ENCODE results near the gene TSC2. TPM values are rescaled to one million over a fixed set of nuclear protein-coding genes. Genes with fewer than 3 reads are reported as not detected.
A peak's percentile ranks its signal among the peaks of the same experiment; 100 is the strongest.
"Not testable (repeated sequence)": the region's sequence is repeated elsewhere in the genome, so short reads cannot be mapped to it uniquely, and the experiment has no call there.

Gene TSC2
- total RNA-seq, 2 donors from 2014 or later = 42.4 to 43.2 TPM

DNA sequence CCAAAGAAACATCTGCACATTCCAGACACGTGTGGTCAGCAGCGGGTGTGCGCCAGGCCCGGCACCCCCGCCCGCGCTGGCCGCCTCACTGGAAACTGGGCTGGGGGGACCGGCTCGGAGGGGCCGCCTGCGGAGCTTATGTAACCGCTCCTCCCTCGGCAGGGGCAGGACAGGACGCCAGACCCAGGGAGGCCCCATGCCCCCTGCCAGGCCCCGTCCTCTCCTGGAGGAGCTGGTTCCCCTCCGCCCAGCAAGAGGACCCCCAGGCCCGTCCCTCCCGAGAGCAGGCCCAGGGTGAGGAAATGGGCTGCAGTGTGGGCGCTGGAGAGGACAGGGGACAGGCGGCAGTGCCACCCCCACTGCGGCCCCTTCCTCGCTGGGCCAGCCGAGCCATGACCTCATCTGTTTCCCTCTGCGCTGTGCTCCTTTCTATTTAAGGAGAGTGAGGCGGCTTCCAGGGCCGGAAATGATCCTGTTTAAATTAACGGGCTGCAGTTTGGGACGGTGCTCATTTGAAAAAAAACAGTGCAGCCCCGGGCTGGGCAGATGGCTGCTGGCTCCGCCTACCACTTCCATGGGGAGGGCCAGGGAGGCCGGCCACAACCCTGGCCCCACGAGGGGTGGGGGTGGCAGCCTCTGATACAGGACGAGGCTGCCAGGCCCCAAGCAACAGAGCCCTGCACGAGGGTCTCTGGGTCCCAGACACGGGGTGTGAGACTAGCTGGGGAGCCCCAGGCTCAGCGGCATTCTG lies 77.1 kb downstream of the TSC2 start:
- H3K27ac ChIP-seq = peak overlapping the region; percentile 94 to 95
- H3K9me3 ChIP-seq, H3K27me3 ChIP-seq, H3K36me3 ChIP-seq: not testable (repeated sequence)
- H3K4me3 ChIP-seq = peak overlapping the region; percentile 22 to 41
- DNase-seq (ENCODE audit: low spot score) = peak; percentile 86
- peaks cover 0 to 70% of the 10 kb centered on the region in 2 donors for H3K4me1 ChIP-seq

DNA sequence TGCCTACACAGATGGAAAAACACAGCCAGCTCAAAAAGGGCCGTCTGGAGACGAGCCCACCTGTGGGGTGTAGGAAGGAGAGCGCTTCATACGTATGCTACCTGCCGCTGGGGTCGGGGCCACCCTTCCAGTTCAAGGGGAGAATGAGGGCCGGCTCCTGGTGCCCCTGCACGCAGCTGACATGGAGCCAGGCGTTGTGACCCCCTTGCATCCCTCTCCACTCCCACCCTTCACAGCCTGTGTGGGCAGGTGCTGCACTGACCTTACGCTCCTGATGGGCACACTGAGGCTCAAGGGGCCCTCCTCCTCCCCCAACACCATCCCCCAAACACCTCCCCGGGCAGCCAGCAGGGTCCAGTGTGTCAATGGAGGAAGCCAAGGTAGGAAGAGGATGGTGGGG lies 77.8 kb downstream of the TSC2 start:
- H3K9me3 ChIP-seq; H3K36me3 ChIP-seq; DNase-seq (ENCODE audit: low spot score); H3K27me3 ChIP-seq: not testable (repeated sequence)
- Histone ChIP-seq H3K4me3 (peak overlapping the region; percentile 22 to 41), H3K4me1 (peaks cover 0 to 77% of the 10 kb centered on the region in 2 donors), H3K27ac (peak overlapping the region; percentile 94 to 95)

DNA sequence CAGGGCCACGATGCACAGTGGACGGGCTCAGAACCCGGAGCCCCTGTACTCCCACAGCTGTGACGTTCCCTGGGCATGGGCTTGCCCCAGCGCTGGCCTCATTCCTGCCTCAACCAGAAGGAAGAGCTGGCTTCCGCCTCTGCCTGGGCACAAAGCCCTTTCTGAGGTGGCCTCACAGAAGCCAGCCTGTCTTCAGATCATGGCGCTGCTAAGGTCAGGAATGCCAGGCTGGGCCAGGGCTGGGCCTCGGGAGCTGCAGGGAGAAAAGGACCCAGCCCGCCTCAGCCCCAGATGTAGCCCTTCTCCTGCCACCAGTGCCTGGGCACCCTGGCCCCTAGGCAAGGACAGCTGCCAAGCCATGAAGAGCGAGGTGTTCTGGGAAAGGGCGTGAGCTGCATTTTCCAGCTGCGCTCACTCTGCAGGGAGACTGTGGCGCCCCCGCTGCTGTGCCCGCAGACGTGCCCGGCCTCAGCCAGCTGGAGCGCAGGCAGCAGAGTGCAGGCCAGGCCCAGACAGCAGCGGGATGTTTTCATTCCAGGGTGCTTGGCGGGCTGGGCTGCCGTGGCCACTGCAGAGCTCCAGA lies 78.5 kb downstream of the TSC2 start:
- Histone ChIP-seq H3K27ac (peak overlapping the region; percentile 94 to 95), H3K4me3 (peak overlapping the region in 1 of 2 donors; percentile 41), H3K4me1 (peaks cover 0 to 78% of the 10 kb centered on the region in 2 donors)
- not testable (repeated sequence) for H3K9me3 ChIP-seq; H3K27me3 ChIP-seq; DNase-seq (ENCODE audit: low spot score); H3K36me3 ChIP-seq

DNA sequence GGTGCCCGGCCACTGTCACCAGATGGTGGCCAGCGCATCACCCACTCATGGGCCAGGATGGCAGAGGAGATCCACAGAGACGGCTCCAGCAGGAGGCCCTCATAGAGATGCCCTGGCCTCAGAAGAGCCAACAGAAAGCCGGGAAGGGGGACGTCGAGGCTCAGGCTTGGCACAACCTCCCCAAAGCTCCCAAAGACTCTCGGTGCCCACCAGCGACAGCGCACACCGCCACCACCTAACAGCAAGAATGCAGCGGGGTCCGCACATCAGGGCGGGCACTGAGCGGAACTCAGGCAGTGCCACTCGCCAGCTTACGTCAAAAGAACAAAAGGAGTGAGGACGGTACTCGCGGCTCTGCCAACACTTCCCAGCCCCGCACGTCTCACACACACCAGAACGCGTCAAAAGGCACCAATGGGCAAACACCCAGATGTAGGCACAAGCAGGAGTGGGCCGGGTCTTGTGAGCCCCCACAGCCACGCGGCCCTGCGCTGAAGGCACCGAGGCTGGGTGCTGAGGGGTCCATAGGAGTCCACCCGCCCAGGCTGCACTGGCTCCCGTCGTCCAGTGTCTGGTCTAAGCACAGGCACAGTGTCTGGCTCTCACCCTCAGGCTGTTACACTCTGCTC lies 79.3 kb downstream of the TSC2 start:
- not testable (repeated sequence) for H3K4me3 ChIP-seq

DNA sequence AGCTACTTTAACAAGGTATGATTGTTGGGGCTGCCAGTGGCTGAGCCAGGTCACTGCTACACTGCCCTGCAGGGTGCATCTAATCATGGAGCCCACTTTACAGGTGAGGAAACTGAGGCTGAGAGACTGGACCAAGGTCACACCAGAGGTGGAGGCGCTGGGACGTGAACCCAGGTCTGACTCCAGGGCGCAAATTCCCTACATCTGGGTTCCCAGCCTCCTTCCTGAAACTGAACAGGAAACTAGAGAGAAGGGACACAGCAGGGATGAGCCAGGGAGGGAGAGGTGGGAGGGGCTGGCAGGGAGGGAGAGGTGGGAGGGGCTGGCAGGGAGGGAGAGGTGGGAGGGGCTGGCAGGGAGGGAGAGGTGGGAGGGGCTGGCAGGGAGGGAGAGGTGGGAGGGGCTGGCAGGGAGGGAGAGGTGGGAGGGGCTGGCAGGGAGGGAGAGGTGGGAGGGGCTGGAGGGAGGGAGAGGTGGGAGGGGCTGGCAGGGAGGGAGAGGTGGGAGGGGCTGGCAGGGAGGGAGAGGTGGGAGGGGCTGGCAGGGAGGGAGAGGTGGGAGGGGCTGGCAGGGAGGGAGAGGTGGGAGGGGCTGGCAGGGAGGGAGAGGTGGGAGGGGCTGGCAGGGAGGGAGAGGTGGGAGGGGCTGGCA lies 80.0 kb downstream of the TSC2 start:
- Histone ChIP-seq H3K27ac (peak overlapping the region; percentile 94 to 95), H3K4me1 (peaks cover 0 to 66% of the 10 kb centered on the region in 2 donors)
- not testable (repeated sequence) for H3K36me3 ChIP-seq; H3K27me3 ChIP-seq; H3K9me3 ChIP-seq; DNase-seq (ENCODE audit: low spot score); H3K4me3 ChIP-seq

More for the DNA sequence above, 79.3 kb downstream of the TSC2 start:
- H3K9me3 ChIP-seq; DNase-seq (ENCODE audit: low spot score); H3K36me3 ChIP-seq; H3K27me3 ChIP-seq: not testable (repeated sequence)
- H3K4me1 ChIP-seq = peaks cover 0 to 72% of the 10 kb centered on the region in 2 donors
- peak overlapping the region; percentile 94 to 95 for H3K27ac ChIP-seq

DNA sequence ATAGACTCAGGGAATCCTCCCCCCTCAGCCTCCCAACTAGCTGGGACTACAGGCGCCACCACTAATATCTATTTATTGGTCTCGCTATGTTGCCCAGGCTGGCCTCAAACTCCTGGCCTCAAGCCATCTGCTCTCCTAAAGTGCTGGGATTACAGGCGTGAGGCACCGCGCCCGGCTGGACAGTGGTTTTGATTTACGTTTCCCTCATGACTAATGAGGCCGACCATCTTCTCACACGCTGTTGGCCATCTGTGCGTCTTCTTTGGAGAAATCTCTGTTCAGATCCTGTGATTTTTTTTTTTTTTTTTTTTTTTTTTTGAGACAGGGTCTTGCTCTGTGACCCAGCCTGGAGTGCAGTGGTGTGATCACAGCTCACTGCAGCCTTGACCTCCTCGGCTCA lies 81.5 kb downstream of the TSC2 start:
- not testable (repeated sequence) for H3K27me3 ChIP-seq; H3K9me3 ChIP-seq; H3K36me3 ChIP-seq; H3K4me3 ChIP-seq; DNase-seq (ENCODE audit: low spot score)
- Histone ChIP-seq H3K4me1 (peaks cover 0 to 57% of the 10 kb centered on the region in 2 donors), H3K27ac (peak overlapping the region in 1 of 2 donors; percentile 51)

DNA sequence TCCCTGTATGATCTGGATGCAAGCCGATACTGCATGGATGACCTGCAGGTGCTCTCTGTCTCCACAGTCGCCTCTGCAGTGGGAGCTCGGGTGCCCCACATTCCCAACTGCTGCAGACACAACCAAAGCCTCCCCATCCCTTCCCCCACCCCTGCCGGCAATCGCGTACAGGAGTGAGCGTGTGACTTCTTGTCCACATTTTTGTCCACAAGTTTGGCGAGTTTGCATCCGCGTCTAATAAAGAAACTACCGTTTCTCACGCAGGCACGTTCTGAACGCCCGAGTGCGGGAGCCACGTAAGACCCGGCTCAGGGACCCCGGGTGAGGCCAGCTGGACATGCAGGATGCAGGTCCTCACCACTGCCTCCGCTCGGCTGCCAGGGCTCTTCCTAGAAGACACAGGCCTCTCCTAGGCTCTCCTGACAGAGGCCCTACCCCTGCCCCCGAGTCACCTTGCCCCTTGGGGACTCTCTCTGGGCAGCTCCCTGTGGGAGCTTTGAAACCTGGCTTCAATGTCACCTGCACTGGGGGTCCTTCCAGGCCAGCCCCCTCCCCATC lies 82.2 kb downstream of the TSC2 start:
- H3K27me3 ChIP-seq; H3K9me3 ChIP-seq; H3K4me3 ChIP-seq; H3K27ac ChIP-seq; DNase-seq (ENCODE audit: low spot score); H3K36me3 ChIP-seq: not testable (repeated sequence)
- peaks cover 0 to 50% of the 10 kb centered on the region in 2 donors for H3K4me1 ChIP-seq

DNA sequence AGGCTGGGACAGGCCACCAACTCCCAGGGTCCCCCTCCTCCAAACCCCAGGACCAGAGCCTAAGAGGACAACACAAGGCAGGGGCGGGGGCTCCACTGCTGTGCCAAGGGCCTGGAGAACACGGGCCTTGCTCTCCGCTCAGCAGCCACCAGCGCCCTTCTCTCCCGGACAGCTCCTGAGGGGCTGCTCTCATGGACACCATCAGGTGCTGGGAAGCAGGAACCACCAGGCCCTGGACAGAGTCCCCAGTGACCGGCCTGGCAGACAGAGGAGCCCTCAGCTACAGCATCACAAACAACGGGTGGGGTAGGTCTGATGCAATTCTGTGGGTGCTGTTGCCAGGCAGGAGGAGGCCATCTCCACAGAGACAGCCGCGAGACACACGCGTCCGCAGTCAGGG lies 86.0 kb downstream of the TSC2 start:
- H3K27ac ChIP-seq = peak overlapping the region; percentile 39 to 66
- H3K4me3 ChIP-seq = peak overlapping the region in 1 of 2 donors; percentile 19
- H3K9me3 ChIP-seq; H3K36me3 ChIP-seq; H3K27me3 ChIP-seq; DNase-seq (ENCODE audit: low spot score): not testable (repeated sequence)
- peaks cover 0 to 21% of the 10 kb centered on the region in 2 donors for H3K4me1 ChIP-seq

DNA sequence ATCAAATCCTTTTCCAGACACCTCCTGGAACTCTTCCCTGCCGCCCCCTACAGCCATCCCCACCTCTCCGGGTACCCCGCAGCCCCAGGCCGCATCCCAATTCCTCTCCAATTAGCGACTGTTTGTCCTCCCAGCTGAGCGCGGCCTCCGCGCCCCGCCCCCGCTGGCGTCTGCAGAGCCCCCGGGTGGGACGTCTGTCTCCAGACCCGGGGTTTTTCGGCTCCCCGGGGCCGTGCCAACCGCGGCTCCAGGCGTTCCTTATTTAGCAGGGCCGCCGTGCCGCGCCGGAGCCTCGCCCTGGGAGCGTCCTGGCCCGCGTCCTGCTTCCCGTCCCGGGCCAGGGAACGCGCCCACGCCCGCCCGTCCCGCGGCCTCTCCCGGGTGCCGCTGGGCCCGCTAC lies 87.3 kb downstream of the TSC2 start:
- not testable (repeated sequence) for DNase-seq (ENCODE audit: low spot score); H3K27me3 ChIP-seq; H3K36me3 ChIP-seq; H3K9me3 ChIP-seq
- Histone ChIP-seq H3K27ac (peak overlapping the region; percentile 78 to 82), H3K4me1 (peaks cover 0 to 17% of the 10 kb centered on the region in 2 donors), H3K4me3 (peak overlapping the region; percentile 54 to 62)

DNA sequence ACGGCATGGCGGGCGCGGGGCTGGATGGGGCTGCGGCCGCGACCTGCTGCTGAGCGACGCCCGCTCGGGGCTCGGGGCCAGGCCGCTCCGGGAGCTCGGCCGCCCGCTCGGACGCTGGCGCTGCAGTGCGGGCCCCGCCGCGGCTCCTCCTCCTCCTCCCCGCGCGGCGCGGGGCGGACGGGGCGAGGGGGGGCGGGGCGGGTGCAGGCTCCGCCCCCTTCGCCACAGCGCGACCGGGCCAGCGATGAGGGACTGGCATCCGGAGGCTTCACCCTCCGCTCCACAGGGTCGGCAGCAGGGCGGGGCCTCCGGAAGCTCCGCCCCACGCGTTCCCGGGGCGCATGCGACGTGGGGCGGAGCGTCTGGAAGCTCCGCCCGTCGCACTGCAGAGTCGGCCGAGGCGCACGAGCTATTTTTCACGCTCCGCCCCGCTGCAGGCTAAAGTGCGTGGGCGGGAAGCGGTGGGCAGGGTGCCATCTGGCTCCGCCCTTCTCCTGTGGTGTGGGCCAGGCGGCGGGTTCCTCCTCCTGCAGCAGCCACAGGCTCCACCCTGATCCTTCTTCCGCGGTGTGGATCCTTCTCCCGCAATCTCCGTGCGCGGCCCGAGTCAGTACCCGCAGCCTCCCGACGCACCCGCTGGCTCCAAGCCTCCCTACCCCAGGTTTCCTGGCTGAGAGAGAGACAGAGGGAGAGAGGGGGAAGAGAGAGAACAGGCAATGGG lies 88.1 kb downstream of the TSC2 start, which contains the start of gene PKD1:
PKD1 (minus strand) TSS at position 129 of the 721 bp plus-strand sequence. CDS start 209 bp downstream, outside the sequence.
- H3K4me1 ChIP-seq = peaks cover 0 to 11% of the 10 kb centered on the region in 2 donors
- not testable (repeated sequence) for H3K36me3 ChIP-seq, H3K27me3 ChIP-seq, H3K9me3 ChIP-seq
- peak within 1 kb of the TSS; percentile 54 to 62 for H3K4me3 ChIP-seq
- DNase-seq (ENCODE audit: low spot score) = peak; percentile 96
- H3K27ac ChIP-seq = peak within 1 kb of the TSS; percentile 78 to 82

MicroRNAs within 50 kb of the gene (microRNA counts, 767-probe panel; counts per million panel counts)
- microRNA hsa-miR-1225-3p = 0 to 1,434 counts per million in 2 donors
- 0 to 31.0 counts per million in 2 donors for microRNA hsa-miR-1225-5p
- 0 to 31.0 counts per million in 2 donors for microRNA hsa-miR-3180
- microRNA hsa-miR-4516 = 0 to 2,387 counts per million in 2 donors

Small RNA genes within 50 kb of the gene (microRNA-seq; reads per million reads assigned to microRNA genes)
- 0 to 0.71 reads per million in 2 donors for gene MIR1225 (ENCODE audit: borderline number of aligned reads in 2 of 2, borderline replicate concordance in 1 of 2)
- gene MIR3180-5 (ENCODE audit: borderline number of aligned reads in 2 of 2, borderline replicate concordance in 1 of 2) = 0 reads per million in 2 donors
- 0 reads per million in 2 donors for gene MIR4516 (ENCODE audit: borderline number of aligned reads in 2 of 2, borderline replicate concordance in 1 of 2)
- 0 reads per million in 2 donors for gene MIR6511B1 (ENCODE audit: borderline number of aligned reads in 2 of 2, borderline replicate concordance in 1 of 2)

Other genes starting within 250 kb of the TSC2 start
- 100 to 1,000 TPM; 208 to 227 TPM for gene HAGH, start 221.2 kb upstream of the TSC2 start, total RNA-seq
- gene FAHD1, start 220.8 kb upstream of the TSC2 start, total RNA-seq = 10 to 100 TPM; 35.8 to 59.3 TPM
- not detected for gene MEIOB, start 175.8 kb upstream of the TSC2 start, total RNA-seq
- gene HS3ST6, start 129.6 kb upstream of the TSC2 start, total RNA-seq = not detected
- 10 to 100 TPM; 13.7 to 21.9 TPM for gene MSRB1, start 104.8 kb upstream of the TSC2 start, total RNA-seq
- 10 to 100 TPM; 12.3 to 74.0 TPM for gene RPL3L, start 93.3 kb upstream of the TSC2 start, total RNA-seq
- 1,000 to 10,000 TPM in 1 of 2 donors, 100 to 1,000 TPM in 1; 583 to 1,046 TPM for gene NDUFB10, start 88.4 kb upstream of the TSC2 start, total RNA-seq
- 1,000 to 10,000 TPM in 1 of 2 donors, 100 to 1,000 TPM in 1; 782 to 1,247 TPM for gene RPS2, start 83.2 kb upstream of the TSC2 start, total RNA-seq
- not detected for gene RNF151, start 81.1 kb upstream of the TSC2 start, total RNA-seq
- gene TBL3, start 75.9 kb upstream of the TSC2 start, total RNA-seq = 10 to 100 TPM; 22.4 to 35.6 TPM
- gene NOXO1, start 66.5 kb upstream of the TSC2 start, total RNA-seq = under 1 TPM in 1 of 2 donors, not detected in 1; 0.30 TPM
- 10 to 100 TPM; 11.9 to 12.6 TPM for gene GFER, start 63.8 kb upstream of the TSC2 start, total RNA-seq
- 1 to 10 TPM in 1 of 2 donors, under 1 TPM in 1; 0.52 to 2.1 TPM for gene SYNGR3, start 58.0 kb upstream of the TSC2 start, total RNA-seq
- 10 to 100 TPM; 11.4 to 19.9 TPM for gene ZNF598, start 38.2 kb upstream of the TSC2 start, total RNA-seq
- not detected for gene NPW, start 28.2 kb upstream of the TSC2 start, total RNA-seq
- gene NHERF2, start 21.1 kb upstream of the TSC2 start, total RNA-seq = 100 to 1,000 TPM; 187 to 213 TPM
- gene NTHL1, start 151 bp upstream of the TSC2 start, total RNA-seq = 10 to 100 TPM; 10.3 to 17.7 TPM
- gene PKD1, start 87.9 kb downstream of the TSC2 start, total RNA-seq = 100 to 1,000 TPM; 218 to 276 TPM
- gene RAB26, start 100.6 kb downstream of the TSC2 start, total RNA-seq = 1 to 10 TPM in 1 of 2 donors, under 1 TPM in 1; 0.31 to 1.4 TPM
- 10 to 100 TPM; 16.1 to 27.0 TPM for gene TRAF7, start 107.8 kb downstream of the TSC2 start, total RNA-seq
- gene CASKIN1, start 148.6 kb downstream of the TSC2 start, total RNA-seq = 1 to 10 TPM; 3.5 to 4.3 TPM
- gene MLST8, start 157.5 kb downstream of the TSC2 start, total RNA-seq = 10 to 100 TPM; 35.6 to 45.0 TPM
- gene BRICD5, start 162.9 kb downstream of the TSC2 start, total RNA-seq = 1 to 10 TPM; 1.2 to 1.6 TPM
- 10 to 100 TPM; 15.5 to 17.7 TPM for gene PGP, start 166.9 kb downstream of the TSC2 start, total RNA-seq
- 10 to 100 TPM; 10.0 to 16.7 TPM for gene E4F1, start 175.6 kb downstream of the TSC2 start, total RNA-seq
- gene DNASE1L2, start 188.5 kb downstream of the TSC2 start, total RNA-seq = under 1 TPM in 1 of 2 donors, not detected in 1; 0.83 TPM
- 100 to 1,000 TPM in 1 of 2 donors, 10 to 100 TPM in 1; 71.8 to 108 TPM for gene ECI1, start 203.6 kb downstream of the TSC2 start, total RNA-seq
- gene RNPS1, start 220.1 kb downstream of the TSC2 start, total RNA-seq = 100 to 1,000 TPM in 1 of 2 donors, 10 to 100 TPM in 1; 93.6 to 124 TPM

Measured in right atrium auricular region (tissue), 2 donors.